Esophagus squamous epithelium (tissue), 4 donors: ENCODE results near the gene MYCBP2.
"Not testable (repeated sequence)": the region's sequence is repeated elsewhere in the genome, so short reads cannot be mapped to it uniquely, and the experiment has no call there.

Source experiments
- POLR2A ChIP-seq, 4 donors: fragments of 450-650 bp; IDR thresholded peaks; one replicate each; pipeline ENCODE4 v1.6.1; 2017; ENCODE audit warnings: antibody characterized with exemption in 4 of 4, mild to moderate bottlenecking in 4 of 4, moderate library complexity in 3 of 4
- TF ChIP-seq, protein P1 (sequence below), 6 experiments: fragments of 450-650 bp in 4 of 6; fragments of 200-600 bp in 2 of 6; sonication (generic) in 2 of 6; IDR thresholded peaks; one replicate each; pipeline ENCODE4 v1.5.1; 2016 to 2019; ENCODE audit warnings: antibody characterized with exemption in 6 of 6, mild to moderate bottlenecking in 4 of 6, moderate library complexity in 4 of 6

DNA sequence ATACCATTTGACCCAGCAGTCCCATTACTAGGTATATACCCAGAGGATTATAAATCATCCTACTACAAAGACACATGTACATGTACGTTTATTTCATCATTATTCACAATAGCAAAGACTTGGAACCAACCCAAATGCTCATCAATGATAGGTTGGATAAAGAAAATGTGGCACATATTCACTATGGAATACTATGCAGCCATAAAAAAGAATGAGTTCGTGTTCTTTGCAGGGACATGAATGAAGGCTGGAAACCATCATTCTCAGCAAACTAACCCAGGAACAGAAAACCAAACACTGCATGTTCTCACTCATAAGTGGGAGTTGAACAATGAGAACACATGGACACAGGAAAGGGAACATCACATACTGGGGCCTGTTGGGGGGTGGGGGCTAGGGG, 81.7 kb downstream of the MYCBP2 start:
- TF ChIP-seq, protein P1, sequence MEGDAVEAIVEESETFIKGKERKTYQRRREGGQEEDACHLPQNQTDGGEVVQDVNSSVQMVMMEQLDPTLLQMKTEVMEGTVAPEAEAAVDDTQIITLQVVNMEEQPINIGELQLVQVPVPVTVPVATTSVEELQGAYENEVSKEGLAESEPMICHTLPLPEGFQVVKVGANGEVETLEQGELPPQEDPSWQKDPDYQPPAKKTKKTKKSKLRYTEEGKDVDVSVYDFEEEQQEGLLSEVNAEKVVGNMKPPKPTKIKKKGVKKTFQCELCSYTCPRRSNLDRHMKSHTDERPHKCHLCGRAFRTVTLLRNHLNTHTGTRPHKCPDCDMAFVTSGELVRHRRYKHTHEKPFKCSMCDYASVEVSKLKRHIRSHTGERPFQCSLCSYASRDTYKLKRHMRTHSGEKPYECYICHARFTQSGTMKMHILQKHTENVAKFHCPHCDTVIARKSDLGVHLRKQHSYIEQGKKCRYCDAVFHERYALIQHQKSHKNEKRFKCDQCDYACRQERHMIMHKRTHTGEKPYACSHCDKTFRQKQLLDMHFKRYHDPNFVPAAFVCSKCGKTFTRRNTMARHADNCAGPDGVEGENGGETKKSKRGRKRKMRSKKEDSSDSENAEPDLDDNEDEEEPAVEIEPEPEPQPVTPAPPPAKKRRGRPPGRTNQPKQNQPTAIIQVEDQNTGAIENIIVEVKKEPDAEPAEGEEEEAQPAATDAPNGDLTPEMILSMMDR (IDR thresholded peaks at IDR 0.05) = not testable (repeated sequence)
- TF ChIP-seq POLR2A (IDR thresholded peaks at IDR 0.05) = not testable (repeated sequence)
